HG03575 (cell line): ENCODE data around the gene TC2N.
"Not testable (repeated sequence)": the region's sequence is repeated elsewhere in the genome, so short reads cannot be mapped to it uniquely, and the experiment has no call there.

ENCODE experiments used
- ATAC-seq: cut with Tn5 transposase; IDR thresholded peaks from one replicate; pipeline ENCODE4 v1.9.1; 2021; ENCODE audit not compliant: unreplicated experiment, insufficient number of reproducible peaks, low FRiP score; ENCODE audit errors: extremely low read depth

Gene TC2N

DNA sequence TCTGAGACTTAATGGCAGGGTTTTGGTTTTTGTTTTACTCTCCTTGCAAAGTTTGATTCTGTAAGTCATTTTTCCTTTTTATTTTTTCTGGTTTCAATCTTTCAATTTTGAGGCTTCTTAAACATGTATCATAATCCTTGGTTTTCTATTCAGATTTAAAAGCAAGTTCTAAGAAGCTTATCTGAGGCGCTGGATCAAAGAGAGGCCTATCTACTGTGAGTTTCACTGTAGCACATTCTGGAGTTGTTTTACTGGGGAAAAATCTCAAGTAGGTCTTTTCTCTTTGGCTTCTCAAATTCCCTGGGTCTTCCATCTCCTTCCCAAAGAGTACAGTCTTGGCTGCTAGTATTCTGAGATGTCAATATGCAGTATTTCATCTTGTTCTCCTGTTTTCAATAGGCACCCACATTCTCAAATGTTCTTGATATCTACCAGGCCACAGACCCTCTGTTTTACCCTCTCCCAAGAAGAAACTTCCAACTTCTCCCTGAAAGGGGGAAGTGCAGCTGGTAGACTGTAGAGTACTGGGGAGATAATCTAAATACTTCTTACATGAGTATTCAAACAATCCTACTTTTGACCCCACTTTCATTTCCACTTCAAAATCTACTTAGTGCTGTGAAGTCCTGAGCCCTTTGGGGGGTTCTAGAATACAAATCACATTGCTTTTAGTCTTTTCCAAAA, 124.6 kb downstream of the TC2N start:
- ATAC-seq, result no peak

DNA sequence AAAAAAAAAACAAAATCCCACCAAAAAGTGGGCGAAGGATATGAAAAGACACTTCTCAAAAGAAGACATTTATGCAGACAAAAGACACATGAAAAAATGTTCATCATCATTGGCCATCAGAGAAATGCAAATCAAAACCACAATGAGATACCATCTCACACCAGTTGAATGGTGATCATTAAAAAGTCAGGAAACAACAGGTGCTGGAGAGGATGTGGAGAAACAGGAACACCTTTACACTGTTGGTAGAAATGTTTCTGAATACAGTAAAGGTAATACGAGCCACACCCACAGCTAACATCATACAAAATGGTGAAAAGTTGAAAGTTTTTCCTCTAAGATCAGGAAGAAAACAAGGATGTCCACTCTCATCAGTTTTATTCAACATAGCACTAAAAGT, 127.5 kb downstream of the TC2N start:
- ATAC-seq, result not testable (repeated sequence)

DNA sequence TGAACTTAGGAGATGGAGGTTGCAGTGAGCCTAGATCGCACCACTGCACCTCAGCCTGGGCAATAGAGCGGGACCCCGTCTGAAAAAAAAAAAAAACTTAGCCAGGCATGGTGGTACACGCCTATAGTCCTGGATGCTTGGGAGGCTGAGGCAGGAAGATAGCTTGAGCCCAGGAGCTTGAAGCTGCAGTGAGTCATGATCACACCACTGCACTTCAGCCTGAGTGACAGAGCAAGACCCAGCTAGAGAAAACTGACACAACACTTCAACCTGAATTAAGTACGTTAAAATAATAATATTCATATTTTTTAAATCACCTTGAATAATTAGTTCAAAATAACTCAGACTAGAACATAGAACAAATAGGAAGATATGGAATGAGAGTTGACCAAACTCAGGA, 129.7 kb downstream of the TC2N start:
- no peak for ATAC-seq

DNA sequence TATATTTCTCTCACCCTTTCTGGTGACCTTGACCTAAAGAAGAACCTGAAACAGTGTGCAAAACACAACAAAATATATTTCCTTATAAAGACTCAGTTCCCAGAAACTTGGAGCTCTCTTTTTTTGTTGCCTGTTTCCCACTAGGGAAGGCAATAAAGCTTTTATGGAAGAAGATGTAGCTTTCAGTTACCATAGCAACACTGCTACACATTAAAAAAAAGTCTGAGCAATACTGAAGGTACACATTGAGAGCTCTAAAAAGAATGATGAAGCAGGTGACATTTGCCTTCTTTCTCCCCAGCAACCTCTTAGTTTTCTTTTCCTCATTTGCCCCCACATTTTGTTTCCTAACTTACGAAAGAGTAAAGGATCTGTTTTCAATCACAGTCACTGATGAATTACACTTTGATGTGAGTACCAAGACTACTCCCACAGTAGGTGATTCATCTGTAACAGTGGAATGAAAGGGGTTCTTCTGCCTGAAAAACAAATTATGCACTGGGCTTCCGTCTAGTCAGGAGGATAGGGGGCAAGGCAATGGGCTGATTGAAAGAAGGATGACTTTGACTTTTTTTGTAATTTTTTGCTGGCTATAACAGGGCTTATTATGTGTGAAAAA, 134.4 kb downstream of the TC2N start:
- ATAC-seq, result no peak

DNA sequence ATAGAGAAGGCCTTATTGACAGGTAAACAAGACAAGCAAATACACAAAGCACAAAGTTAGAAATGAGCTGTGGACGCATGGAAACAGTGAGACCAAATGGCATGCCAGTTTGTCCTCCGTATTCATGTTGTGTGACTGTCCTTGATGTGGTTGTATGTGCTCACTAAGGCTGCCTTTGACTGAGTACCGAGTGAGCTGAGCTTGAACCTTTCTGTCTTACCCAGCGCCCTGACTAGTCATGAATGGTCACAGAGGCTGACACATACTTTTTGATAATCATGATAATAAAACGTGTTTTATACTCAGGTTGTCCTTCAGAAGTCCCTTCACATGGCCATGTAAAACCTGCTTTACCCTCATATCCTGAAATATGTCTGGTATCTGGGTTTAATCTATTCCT, 134.9 kb downstream of the TC2N start:
- no peak for ATAC-seq

DNA sequence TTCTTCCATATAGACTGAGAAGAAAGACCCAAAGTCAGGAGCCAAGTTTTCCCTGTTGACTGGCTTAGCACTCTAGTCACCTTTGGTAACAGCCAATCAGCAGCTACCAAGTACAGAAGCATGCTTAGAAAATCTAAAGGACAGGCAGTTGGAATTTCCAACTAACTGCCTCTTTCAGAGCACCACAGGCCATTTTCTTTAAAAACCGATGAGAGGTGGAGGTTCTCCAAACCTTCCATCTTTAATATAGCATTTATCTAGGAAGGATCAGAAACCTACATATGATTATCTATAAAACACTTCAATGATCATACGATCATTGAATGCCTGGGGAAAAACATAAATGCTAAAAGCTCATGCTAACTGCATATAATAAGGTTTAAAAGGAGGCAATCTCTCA, 135.3 kb downstream of the TC2N start, which contains the start of gene CATSPERB:
Gene CATSPERB (minus strand): TSS at position 101 of the 400 bp plus-strand sequence. CDS start 2,607 bp downstream, outside the sequence.
- ATAC-seq, result no peak

DNA sequence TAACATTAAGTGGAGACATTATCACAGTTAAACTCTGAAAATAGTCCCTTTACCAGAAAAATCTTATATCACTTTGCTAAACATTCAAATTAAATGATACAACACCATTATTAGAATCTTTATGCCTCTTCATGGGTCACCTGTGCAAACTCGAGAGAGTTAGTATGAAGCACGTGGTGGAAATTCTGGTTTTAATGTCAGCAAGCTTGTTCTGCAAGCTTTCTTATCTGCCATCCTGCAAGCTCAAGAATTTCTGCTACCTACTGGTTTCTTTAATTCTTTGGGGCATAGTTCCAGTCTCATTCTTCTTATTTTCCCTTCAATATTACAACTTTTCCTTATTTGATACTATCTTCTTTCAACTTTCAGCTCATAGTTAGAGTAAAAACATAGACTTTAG, 136.3 kb downstream of the TC2N start:
- ATAC-seq, result no peak

DNA sequence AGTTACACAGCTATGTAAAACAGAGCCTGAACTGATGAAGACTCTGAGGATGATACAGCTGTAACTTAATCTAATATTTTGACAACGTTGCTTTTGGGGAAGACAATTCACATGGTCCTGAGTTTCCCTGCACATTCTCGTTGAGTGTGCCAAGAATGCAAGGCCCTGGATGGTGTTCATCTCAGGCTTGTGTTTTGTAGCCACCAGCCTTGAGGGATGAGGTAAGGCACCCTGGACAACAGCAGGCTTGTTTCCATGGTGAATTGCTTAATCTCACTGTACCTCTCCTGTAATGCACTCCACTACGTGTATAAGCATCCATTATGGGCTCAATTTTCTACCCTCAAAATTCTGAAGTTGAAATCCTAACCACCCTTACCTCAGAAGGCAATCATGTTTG, 137.6 kb downstream of the TC2N start:
- no peak for ATAC-seq
